ENCODE results near the gene C1orf21.

DNA sequence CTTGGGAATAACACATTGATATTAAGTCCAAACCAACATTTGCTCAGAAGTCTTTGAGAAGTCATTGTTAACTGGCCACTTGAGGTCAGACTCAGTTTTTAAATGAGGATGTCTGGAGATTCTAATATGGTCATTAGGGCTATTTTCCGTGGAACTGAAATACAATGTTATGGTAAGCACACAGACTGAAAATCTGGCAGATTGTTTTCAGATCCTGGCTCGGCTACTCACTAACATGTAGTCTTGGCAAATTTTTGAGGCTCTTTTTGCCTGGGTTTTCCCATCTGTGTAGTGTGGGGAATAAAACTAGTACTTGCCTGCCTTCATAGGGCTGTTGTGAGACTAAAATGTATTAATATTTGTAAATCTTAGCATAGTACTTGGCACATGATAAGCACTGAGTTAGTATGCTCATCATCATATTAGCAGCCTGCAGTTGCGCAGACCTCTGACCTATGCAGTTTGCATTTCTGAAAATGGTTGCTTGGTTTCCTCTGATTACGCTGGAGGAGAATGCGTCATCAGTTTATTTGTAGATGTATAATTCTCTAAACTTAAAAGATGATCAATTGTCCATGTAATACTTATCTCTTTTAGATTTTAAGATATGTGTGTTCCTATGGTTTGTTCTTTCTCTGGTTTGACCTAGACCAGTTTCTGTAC is 100.8 kb downstream of the C1orf21 start:
- TF ChIP-seq, protein P1, sequence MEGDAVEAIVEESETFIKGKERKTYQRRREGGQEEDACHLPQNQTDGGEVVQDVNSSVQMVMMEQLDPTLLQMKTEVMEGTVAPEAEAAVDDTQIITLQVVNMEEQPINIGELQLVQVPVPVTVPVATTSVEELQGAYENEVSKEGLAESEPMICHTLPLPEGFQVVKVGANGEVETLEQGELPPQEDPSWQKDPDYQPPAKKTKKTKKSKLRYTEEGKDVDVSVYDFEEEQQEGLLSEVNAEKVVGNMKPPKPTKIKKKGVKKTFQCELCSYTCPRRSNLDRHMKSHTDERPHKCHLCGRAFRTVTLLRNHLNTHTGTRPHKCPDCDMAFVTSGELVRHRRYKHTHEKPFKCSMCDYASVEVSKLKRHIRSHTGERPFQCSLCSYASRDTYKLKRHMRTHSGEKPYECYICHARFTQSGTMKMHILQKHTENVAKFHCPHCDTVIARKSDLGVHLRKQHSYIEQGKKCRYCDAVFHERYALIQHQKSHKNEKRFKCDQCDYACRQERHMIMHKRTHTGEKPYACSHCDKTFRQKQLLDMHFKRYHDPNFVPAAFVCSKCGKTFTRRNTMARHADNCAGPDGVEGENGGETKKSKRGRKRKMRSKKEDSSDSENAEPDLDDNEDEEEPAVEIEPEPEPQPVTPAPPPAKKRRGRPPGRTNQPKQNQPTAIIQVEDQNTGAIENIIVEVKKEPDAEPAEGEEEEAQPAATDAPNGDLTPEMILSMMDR (IDR thresholded peaks at IDR 0.05; ENCODE audit: low read depth, low read length, poor library complexity, severe bottlenecking), result no peak
- TF ChIP-seq EZH2phosphoT487 (IDR thresholded peaks at IDR 0.05; ENCODE audit: borderline replicate concordance, low read length), result no peak

Measured in DOHH2 (cell line).